Mammary epithelial cell (primary cell): ENCODE data around the gene NTM.

Source experiments
- CTCF ChIP-seq, 2 donors: IDR thresholded peaks in 1 of 2; conservative IDR thresholded peaks in 1 of 2; 2 replicates each; pipeline ENCODE4 v1.5.1; 2011 to 2012; ENCODE audit warnings: inconsistent platforms in 2 of 2, low read length in 2 of 2, mild to moderate bottlenecking in 2 of 2, control low read depth in 1 of 2, low read depth in 1 of 2; ENCODE audit not compliant: insufficient read depth in 1 of 2; ENCODE audit errors: extremely low read depth in 1 of 2
- EZH2 ChIP-seq: IDR thresholded peaks from 2 replicates; pipeline ENCODE4 v1.6.1; 2012; ENCODE audit warnings: low read length, inconsistent platforms, borderline replicate concordance

- TF ChIP-seq CTCF (conservative IDR thresholded peaks at IDR 0.05 in 1 of 2, IDR thresholded peaks at IDR 0.05 in 1 of 2; ENCODE audit: extremely low read depth in 1 of 2, insufficient read depth in 1 of 2, low read depth in 1 of 2, low read length in 2 of 2) (no peak), EZH2 (no peak)
Observed at GRCh38 chr11:131824771-131825170, 454.4 kb downstream of the NTM start.
